ENCODE data around the gene CCDC191.

The CCDC191 gene

DNA sequence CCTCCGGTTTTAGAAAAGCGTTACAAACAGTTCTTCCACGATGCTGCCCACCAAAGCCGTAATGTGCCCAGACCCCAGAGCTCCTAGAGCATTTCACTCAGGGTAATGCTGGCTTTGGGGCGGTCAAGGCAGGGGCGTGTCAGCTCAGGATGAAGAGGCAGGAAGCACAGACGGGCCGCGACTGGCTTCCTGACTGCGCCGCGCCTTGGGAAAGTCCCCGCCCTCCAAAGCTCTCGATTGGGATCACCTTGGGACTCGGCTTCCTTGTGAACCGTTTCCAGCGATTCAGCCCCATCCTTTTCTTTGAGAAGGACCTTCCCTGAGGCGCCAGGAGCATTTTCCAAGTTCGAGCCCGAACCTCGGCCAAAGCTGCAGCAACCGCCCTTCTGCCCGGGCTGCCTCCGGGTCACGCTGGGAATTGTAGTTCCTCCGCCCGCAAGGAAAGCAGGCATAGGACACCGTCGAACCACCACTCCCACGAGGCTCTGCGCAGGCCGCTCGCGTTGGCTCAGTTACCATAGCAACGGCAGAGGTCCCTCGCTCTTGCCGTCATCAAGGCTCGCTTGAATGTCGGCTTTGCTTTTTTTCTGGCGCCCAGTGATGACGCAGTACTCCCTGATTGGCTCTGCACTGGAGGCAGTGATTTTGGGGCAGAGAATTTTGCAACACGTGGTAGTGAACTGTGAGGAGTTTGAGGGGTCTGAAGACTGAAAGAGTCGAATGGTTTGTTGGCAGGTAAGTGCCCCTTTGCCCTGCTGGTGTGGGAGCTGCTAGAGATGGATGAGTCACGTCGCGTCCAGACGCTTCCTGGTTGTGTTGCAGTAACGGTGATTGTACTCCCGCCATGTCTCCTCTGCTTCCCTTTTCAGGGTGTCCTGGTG is at the start of gene CCDC191, which contains the start of gene QTRT2:
CCDC191 (minus strand) TSS at position 397 of the 881 bp plus-strand sequence; CDS start at position 337, 60 bp downstream.
QTRT2 (plus strand) TSS at position 608 of the 881 bp plus-strand sequence. CDS start 8,521 bp downstream, outside the sequence.
- peak within 1 kb of the TSS; percentile 91 for H2AFZ ChIP-seq (ENCODE audit: low read length)
- H3K9me2 ChIP-seq (replicated peaks; ENCODE audit: insufficient read depth, low read length): no peaks in the 10 kb centered on the region
- H3K9me3 ChIP-seq (replicated peaks; ENCODE audit: insufficient read depth, low read length): no peaks in the 10 kb centered on the region
- peaks cover 12% of the 10 kb centered on the region for H3K4me1 ChIP-seq (ENCODE audit: low read length)
- peak within 1 kb of the TSS; percentile 79 for H3K4me2 ChIP-seq (ENCODE audit: low read depth, low read length)
- TF ChIP-seq EZH2 (optimal IDR thresholded peaks at IDR 0.05; ENCODE audit: low read depth, low read length) (no peak), EZH2phosphoT487 (IDR thresholded peaks at IDR 0.05; ENCODE audit: low read length) (no peak)
- TF ChIP-seq, protein P1, sequence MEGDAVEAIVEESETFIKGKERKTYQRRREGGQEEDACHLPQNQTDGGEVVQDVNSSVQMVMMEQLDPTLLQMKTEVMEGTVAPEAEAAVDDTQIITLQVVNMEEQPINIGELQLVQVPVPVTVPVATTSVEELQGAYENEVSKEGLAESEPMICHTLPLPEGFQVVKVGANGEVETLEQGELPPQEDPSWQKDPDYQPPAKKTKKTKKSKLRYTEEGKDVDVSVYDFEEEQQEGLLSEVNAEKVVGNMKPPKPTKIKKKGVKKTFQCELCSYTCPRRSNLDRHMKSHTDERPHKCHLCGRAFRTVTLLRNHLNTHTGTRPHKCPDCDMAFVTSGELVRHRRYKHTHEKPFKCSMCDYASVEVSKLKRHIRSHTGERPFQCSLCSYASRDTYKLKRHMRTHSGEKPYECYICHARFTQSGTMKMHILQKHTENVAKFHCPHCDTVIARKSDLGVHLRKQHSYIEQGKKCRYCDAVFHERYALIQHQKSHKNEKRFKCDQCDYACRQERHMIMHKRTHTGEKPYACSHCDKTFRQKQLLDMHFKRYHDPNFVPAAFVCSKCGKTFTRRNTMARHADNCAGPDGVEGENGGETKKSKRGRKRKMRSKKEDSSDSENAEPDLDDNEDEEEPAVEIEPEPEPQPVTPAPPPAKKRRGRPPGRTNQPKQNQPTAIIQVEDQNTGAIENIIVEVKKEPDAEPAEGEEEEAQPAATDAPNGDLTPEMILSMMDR (IDR thresholded peaks at IDR 0.05; ENCODE audit: low read length): no peak
- no peaks in the 10 kb centered on the region for H3F3A ChIP-seq (ENCODE audit: insufficient read depth, low read length)
- no peaks in the 10 kb centered on the region for H3K27me3 ChIP-seq (replicated peaks; ENCODE audit: insufficient read depth, low read length)
- no peaks in the 10 kb centered on the region for H4K20me1 ChIP-seq (ENCODE audit: insufficient read depth, low read length)
- H3K9ac ChIP-seq (ENCODE audit: low read length): peak within 1 kb of the TSS; percentile 79
- H3K36me3 ChIP-seq (replicated peaks; ENCODE audit: insufficient read depth, low read length): no peaks in the 10 kb centered on the region
- peak; percentile 100 for DNase-seq
- peak within 1 kb of the TSS; percentile 86 for H3K4me3 ChIP-seq (ENCODE audit: low read length)
- H3K79me2 ChIP-seq (ENCODE audit: low read length): peaks cover 47% of the 10 kb centered on the region
- H3K27ac ChIP-seq (ENCODE audit: low read length): peak within 1 kb of the TSS; percentile 62

DNA sequence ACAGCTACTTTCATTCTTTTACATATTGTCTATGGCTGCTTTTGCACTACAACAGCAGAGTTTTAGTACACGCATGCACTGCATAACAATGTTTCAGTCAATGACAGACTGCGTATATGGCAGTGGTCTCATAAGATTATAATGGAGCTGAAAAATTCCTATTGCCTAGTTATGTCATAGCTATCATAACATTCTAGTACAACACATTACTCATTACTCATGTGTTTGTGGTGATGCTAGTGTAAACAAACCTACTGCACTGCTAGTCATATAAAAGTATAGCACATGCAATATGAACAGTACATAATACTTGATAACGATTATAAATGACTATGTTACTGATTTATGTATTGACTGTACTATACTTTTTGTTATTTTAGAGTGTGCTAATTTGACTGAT is 48.1 kb upstream of the CCDC191 start:
- Histone ChIP-seq H3K4me3 (ENCODE audit: low read length) (no peak overlapping the region), H3K36me3 (replicated peaks; ENCODE audit: insufficient read depth, low read length) (no peaks in the 10 kb centered on the region), H3K9ac (ENCODE audit: low read length) (no peak overlapping the region), H3K27me3 (replicated peaks; ENCODE audit: insufficient read depth, low read length) (no peaks in the 10 kb centered on the region), H2AFZ (ENCODE audit: low read length) (no peak overlapping the region), H3F3A (ENCODE audit: insufficient read depth, low read length) (no peaks in the 10 kb centered on the region), H4K20me1 (ENCODE audit: insufficient read depth, low read length) (no peaks in the 10 kb centered on the region), H3K9me3 (replicated peaks; ENCODE audit: insufficient read depth, low read length) (no peaks in the 10 kb centered on the region), H3K4me1 (ENCODE audit: low read length) (no peaks in the 10 kb centered on the region), H3K27ac (ENCODE audit: low read length) (no peak overlapping the region), H3K4me2 (ENCODE audit: low read depth, low read length) (no peak overlapping the region), H3K79me2 (ENCODE audit: low read length) (no peaks in the 10 kb centered on the region), H3K9me2 (replicated peaks; ENCODE audit: insufficient read depth, low read length) (no peaks in the 10 kb centered on the region)
- TF ChIP-seq, protein P1 (IDR thresholded peaks at IDR 0.05; ENCODE audit: low read length): no peak
- TF ChIP-seq EZH2 (optimal IDR thresholded peaks at IDR 0.05; ENCODE audit: low read depth, low read length): no peak
- TF ChIP-seq EZH2phosphoT487 (IDR thresholded peaks at IDR 0.05; ENCODE audit: low read length): no peak
- DNase-seq: no peak

GRCh38 chr3:114103858-114104257 is 47.5 kb upstream of the CCDC191 start:
- H3F3A ChIP-seq (ENCODE audit: insufficient read depth, low read length): no peaks in the 10 kb centered on the region
- no peaks in the 10 kb centered on the region for H3K36me3 ChIP-seq (replicated peaks; ENCODE audit: insufficient read depth, low read length)
- H2AFZ ChIP-seq (ENCODE audit: low read length): no peak overlapping the region
- no peak overlapping the region for H3K27ac ChIP-seq (ENCODE audit: low read length)
- H3K4me1 ChIP-seq (ENCODE audit: low read length): no peaks in the 10 kb centered on the region
- H3K9me2 ChIP-seq (replicated peaks; ENCODE audit: insufficient read depth, low read length): no peaks in the 10 kb centered on the region
- H3K79me2 ChIP-seq (ENCODE audit: low read length): no peaks in the 10 kb centered on the region
- no peak overlapping the region for H3K9ac ChIP-seq (ENCODE audit: low read length)
- no peaks in the 10 kb centered on the region for H3K9me3 ChIP-seq (replicated peaks; ENCODE audit: insufficient read depth, low read length)
- no peaks in the 10 kb centered on the region for H4K20me1 ChIP-seq (ENCODE audit: insufficient read depth, low read length)
- no peaks in the 10 kb centered on the region for H3K27me3 ChIP-seq (replicated peaks; ENCODE audit: insufficient read depth, low read length)
- no peak overlapping the region for H3K4me2 ChIP-seq (ENCODE audit: low read depth, low read length)
- no peak overlapping the region for H3K4me3 ChIP-seq (ENCODE audit: low read length)
- TF ChIP-seq EZH2phosphoT487 (IDR thresholded peaks at IDR 0.05; ENCODE audit: low read length) (no peak), EZH2 (optimal IDR thresholded peaks at IDR 0.05; ENCODE audit: low read depth, low read length) (no peak)
- TF ChIP-seq, protein P1 (IDR thresholded peaks at IDR 0.05; ENCODE audit: low read length): no peak
- no peak for DNase-seq

Measured in MM.1S (cell line).